ENCODE results near the gene DACH2. TPM values are rescaled to one million over a fixed set of nuclear protein-coding genes. Genes with fewer than 3 reads are reported as not detected.
A peak's percentile ranks its signal among the peaks of the same experiment; 100 is the strongest.

Gene DACH2
- total RNA-seq, 1 donor from 2014 or later: not detected

- intact Hi-C loops (cut with micrococcal nuclease): no loop called here
- no peaks in the 10 kb centered on the region for H3K4me1 ChIP-seq
- no peak overlapping the region for H3K27ac ChIP-seq (replicated peaks)
- H3K9me3 ChIP-seq (replicated peaks): no peaks in the 10 kb centered on the region
- peak; percentile 53 for TF ChIP-seq CTCF (IDR thresholded peaks at IDR 0.05; ENCODE audit: borderline replicate concordance)
- H3K36me3 ChIP-seq: no peaks in the 10 kb centered on the region
- no peaks in the 10 kb centered on the region for H3K27me3 ChIP-seq (ENCODE audit: low read depth)
- H3K4me3 ChIP-seq: no peak overlapping the region
- no peak for DNase-seq
Observed at GRCh38 chrX:86133761-86134160, 14.5 kb upstream of the DACH2 start.

- intact Hi-C loops (cut with micrococcal nuclease): no loop called here
- no peaks in the 10 kb centered on the region for H3K9me3 ChIP-seq (replicated peaks)
Observed at GRCh38 chrX:86137071-86137470, 11.2 kb upstream of the DACH2 start.

GRCh38 chrX:86141786-86142185 lies 6.5 kb upstream of the DACH2 start:
- intact Hi-C loops (cut with micrococcal nuclease): no loop called here
- no peak for TF ChIP-seq CTCF (IDR thresholded peaks at IDR 0.05; ENCODE audit: borderline replicate concordance)
- Histone ChIP-seq H3K27me3 (ENCODE audit: low read depth) (no peaks in the 10 kb centered on the region), H3K4me1 (no peaks in the 10 kb centered on the region), H3K4me3 (no peak overlapping the region), H3K27ac (replicated peaks) (no peak overlapping the region), H3K36me3 (no peaks in the 10 kb centered on the region), H3K9me3 (replicated peaks) (no peaks in the 10 kb centered on the region)
- DNase-seq: no peak

More at GRCh38 chrX:86137071-86137470, 11.2 kb upstream of the DACH2 start:
- H3K4me1 ChIP-seq: no peaks in the 10 kb centered on the region
- no peak for DNase-seq
- no peak overlapping the region for H3K4me3 ChIP-seq
- H3K36me3 ChIP-seq: no peaks in the 10 kb centered on the region
- TF ChIP-seq CTCF (IDR thresholded peaks at IDR 0.05; ENCODE audit: borderline replicate concordance): no peak
- H3K27ac ChIP-seq (replicated peaks): no peak overlapping the region
- H3K27me3 ChIP-seq (ENCODE audit: low read depth): no peaks in the 10 kb centered on the region

- DNase-seq: no peak
Observed at GRCh38 chrX:86146102-86146501, 2.1 kb upstream of the DACH2 start.

GRCh38 chrX:86148594-86148993 lies 343 bp downstream of the DACH2 start:
- H3K9me3 ChIP-seq (replicated peaks): no peaks in the 10 kb centered on the region
- DNase-seq: no peak
- intact Hi-C loops (cut with micrococcal nuclease): no loop called here
- no peaks in the 10 kb centered on the region for H3K36me3 ChIP-seq
- no peak for TF ChIP-seq CTCF (IDR thresholded peaks at IDR 0.05; ENCODE audit: borderline replicate concordance)
- H3K27me3 ChIP-seq (ENCODE audit: low read depth): peaks cover 43% of the 10 kb centered on the region
- peak overlapping the region; percentile 61 for H3K4me3 ChIP-seq
- peaks cover 7% of the 10 kb centered on the region for H3K4me1 ChIP-seq
- no peak overlapping the region for H3K27ac ChIP-seq (replicated peaks)

More at GRCh38 chrX:86146102-86146501, 2.1 kb upstream of the DACH2 start:
- no peak for TF ChIP-seq CTCF (IDR thresholded peaks at IDR 0.05; ENCODE audit: borderline replicate concordance)
- no peak overlapping the region for H3K27ac ChIP-seq (replicated peaks)
- H3K27me3 ChIP-seq (ENCODE audit: low read depth): peaks cover 30% of the 10 kb centered on the region
- no peak overlapping the region for H3K4me3 ChIP-seq
- peaks cover 7% of the 10 kb centered on the region for H3K4me1 ChIP-seq
- intact Hi-C loops (cut with micrococcal nuclease): no loop called here
- H3K36me3 ChIP-seq: no peaks in the 10 kb centered on the region
- H3K9me3 ChIP-seq (replicated peaks): no peaks in the 10 kb centered on the region

- Histone ChIP-seq H3K4me1 (peaks cover 7% of the 10 kb centered on the region), H3K9me3 (replicated peaks) (no peaks in the 10 kb centered on the region), H3K4me3 (peak overlapping the region; percentile 61), H3K27me3 (ENCODE audit: low read depth) (peaks cover 43% of the 10 kb centered on the region), H3K36me3 (no peaks in the 10 kb centered on the region), H3K27ac (replicated peaks) (no peak overlapping the region)
- TF ChIP-seq CTCF (IDR thresholded peaks at IDR 0.05; ENCODE audit: borderline replicate concordance): no peak
- intact Hi-C loops (cut with micrococcal nuclease): no loop called here
- no peak for DNase-seq
Observed at GRCh38 chrX:86149119-86149518, 868 bp downstream of the DACH2 start.

Data from left ventricle myocardium inferior (tissue), 1 donor.